Endothelial cell of umbilical vein (primary cell): ENCODE results near the gene STRA8. TPM values are rescaled to one million over a fixed set of nuclear protein-coding genes. Genes with fewer than 3 reads are reported as not detected.

Source experiments
- BruUV-seq: library from RNA; stranded (reverse); fragments of 400-500 nt; replicated peaks from 2 replicates; lab custom pipeline; 2021; lab: Mats Ljungman, UMichigan
- CTCF ChIA-PET: fragments of 300-600, 350-600 bp; sonication (Branson Sonifier 250); formaldehyde crosslinking; loops from one replicate; lab custom pipeline; 2021; ENCODE audit warnings: antibody characterized with exemption, inconsistent platforms; lab: Charles Lee
- POLR2A ChIA-PET: fragments of 300-600, 350-600 bp; sonication (Branson Sonifier 250); formaldehyde crosslinking; loops from one replicate; lab custom pipeline; 2021; ENCODE audit warnings: antibody characterized with exemption, inconsistent platforms; lab: Charles Lee
- DNase-seq: peaks from one replicate; pipeline ENCODE4 v3.0.0-alpha.2; 2011; ENCODE audit warnings: low read depth, low spot score
- FAIRE-seq: peaks from 2 replicates; lab custom pipeline; 2011; peaks lifted over from hg19 to GRCh38; lab: Jason Lieb, UNC
- H2AFZ ChIP-seq: 2 replicates; pipeline ENCODE4 v1.6.0; 2012; ENCODE audit warnings: low read depth, low read length, control low read depth, inconsistent platforms
- H3K27ac ChIP-seq: 2 replicates; pipeline ENCODE4 v1.5.1; 2011; ENCODE audit warnings: low read depth, mild to moderate bottlenecking, control low read depth, low read length, moderate library complexity; ENCODE audit not compliant: insufficient read depth
- H3K27me3 ChIP-seq, 2 experiments: 2 replicates each; pipeline versions ENCODE4 v1.6.0 to v1.6.1; 2011; ENCODE audit warnings: low read length in 2 of 2, mixed read lengths in 1 of 2; ENCODE audit not compliant: control insufficient read depth in 2 of 2, insufficient read depth in 2 of 2
- H3K36me3 ChIP-seq, 2 experiments: 2 replicates in 1 of 2; 3 replicates in 1 of 2; pipeline ENCODE4 v1.5.1; 2011; ENCODE audit warnings: low read length in 2 of 2, mild to moderate bottlenecking in 1 of 2, moderate library complexity in 1 of 2; ENCODE audit not compliant: control insufficient read depth in 2 of 2, insufficient read depth in 2 of 2; ENCODE audit errors: extremely low read depth in 1 of 2
- H3K4me1 ChIP-seq: 3 replicates; pipeline ENCODE4 v1.5.1; 2011; ENCODE audit warnings: mild to moderate bottlenecking, low read length; ENCODE audit not compliant: control insufficient read depth, insufficient read depth; ENCODE audit errors: extremely low read depth
- H3K4me2 ChIP-seq: 2 replicates; pipeline ENCODE4 v1.6.1; 2011; ENCODE audit warnings: low read length, control low read depth, mixed read lengths; ENCODE audit not compliant: insufficient read depth
- H3K4me3 ChIP-seq, 3 experiments: fragments of 200-600 bp in 1 of 3; sonication (generic), shearing (Covaris generic) in 1 of 3; replicated peaks in 1 of 3; 2 replicates each; pipeline ENCODE4 v1.5.1; 2011 to 2016; ENCODE audit warnings: control low read depth in 3 of 3, low read length in 3 of 3, mild to moderate bottlenecking in 2 of 3, inconsistent platforms in 1 of 3, low read depth in 1 of 3, moderate library complexity in 1 of 3; ENCODE audit not compliant: insufficient read depth in 1 of 3
- H3K79me2 ChIP-seq: 2 replicates; pipeline ENCODE4 v1.6.0; 2012; ENCODE audit warnings: low read length, inconsistent platforms; ENCODE audit not compliant: control insufficient read depth, insufficient read depth
- H3K9ac ChIP-seq: replicated peaks from 2 replicates; pipeline ENCODE3; 2011; ENCODE audit warnings: low read length, control low read depth; ENCODE audit not compliant: insufficient read depth; ENCODE audit errors: extremely low read depth
- H3K9me1 ChIP-seq: replicated peaks from 3 replicates; pipeline ENCODE4 v1.6.0; 2011; ENCODE audit warnings: mild to moderate bottlenecking, low read length; ENCODE audit not compliant: control insufficient read depth, insufficient read depth; ENCODE audit errors: extremely low read depth
- H3K9me3 ChIP-seq: replicated peaks from 2 replicates; pipeline ENCODE4 v1.5.1; 2012; ENCODE audit warnings: low read length, inconsistent platforms; ENCODE audit not compliant: control insufficient read depth, insufficient read depth
- H4K20me1 ChIP-seq: replicated peaks from 2 replicates; pipeline ENCODE3; 2011; ENCODE audit warnings: mild to moderate bottlenecking, low read length; ENCODE audit not compliant: control insufficient read depth, insufficient read depth; ENCODE audit errors: extremely low read depth
- EZH2 ChIP-seq: IDR thresholded peaks from 2 replicates; pipeline ENCODE4 v1.6.1; 2012; ENCODE audit warnings: borderline replicate concordance, low read depth, mild to moderate bottlenecking, moderate library complexity, low read length, inconsistent platforms; ENCODE audit not compliant: severe bottlenecking
- FOS ChIP-seq: IDR thresholded peaks from 2 replicates; pipeline ENCODE4 v1.6.1; 2011; ENCODE audit warnings: mild to moderate bottlenecking, low read length, moderate library complexity, borderline replicate concordance; ENCODE audit not compliant: insufficient read depth
- GATA2 ChIP-seq: IDR thresholded peaks from 2 replicates; pipeline ENCODE4 v1.7.0; 2011; ENCODE audit warnings: low read depth, mild to moderate bottlenecking, moderate library complexity, mixed read lengths, low read length; ENCODE audit not compliant: insufficient read length, insufficient read depth
- JUN ChIP-seq: IDR thresholded peaks from 2 replicates; pipeline ENCODE4 v1.6.1; 2011; ENCODE audit warnings: borderline replicate concordance, low read depth; ENCODE audit not compliant: insufficient read length, insufficient read depth
- MAX ChIP-seq: IDR thresholded peaks from 2 replicates; pipeline ENCODE4 v1.6.1; 2011; ENCODE audit not compliant: insufficient read depth, insufficient read length
- MYC ChIP-seq: IDR thresholded peaks from one replicate; pipeline ENCODE4 v1.6.1; 2011; ENCODE audit warnings: mild to moderate bottlenecking, low read depth, low read length
- POLR2A ChIP-seq: IDR thresholded peaks from 2 replicates; pipeline ENCODE4 v1.6.1; 2012; ENCODE audit warnings: low read depth, mild to moderate bottlenecking, control low read depth, low read length
- POLR2AphosphoS5 ChIP-seq: IDR thresholded peaks from 2 replicates; pipeline ENCODE4 v1.6.1; 2012; ENCODE audit warnings: low read depth, mild to moderate bottlenecking, control low read depth, low read length, moderate library complexity; ENCODE audit not compliant: insufficient read depth
- dilution Hi-C: fragments of 300-500 bp; cut with MboI; formaldehyde crosslinking; loops from one replicate; pipeline ENCODE4 v1.15.0; 2019; ENCODE audit warnings: low sequenced_read_pairs; ENCODE audit not compliant: extremely low pct_ligation_motif_present
- intact Hi-C: fragments of 100-400 bp; cut with micrococcal nuclease; formaldehyde crosslinking; loops from one replicate; pipeline ENCODE4 v1.10.0; 2022
- polyA plus RNA-seq, 4 experiments: library from polyadenylated mRNA; depleted of rRNA in 3 of 4; stranded (reverse) in 3 of 4; unstranded in 1 of 4; fragments of >200 nt; gene quantifications; 2 replicates each; pipeline versions ENCODE4 v1.2.1 to v1.2.3, GENCODE V29; 2011 to 2012; ENCODE audit warnings: missing spikeins in 1 of 4
- total RNA-seq: library from RNA; stranded (reverse); gene quantifications from 2 replicates; pipeline ENCODE4 v1.2.3, GENCODE V29; 2021
- TF ChIP-seq, protein P1 (sequence below), 2 donors: IDR thresholded peaks; 1 replicate in 1 of 2; 2 replicates in 1 of 2; pipeline ENCODE4 v1.5.1; 2011; ENCODE audit warnings: low read length in 2 of 2, mild to moderate bottlenecking in 2 of 2, moderate library complexity in 2 of 2, control low read depth in 1 of 2, inconsistent platforms in 1 of 2, low read depth in 1 of 2; ENCODE audit not compliant: insufficient read depth in 1 of 2; ENCODE audit errors: extremely low read depth in 1 of 2

Gene STRA8
- total and polyA plus RNA-seq, 2 donors (not counting 3 experiments of a cell fraction or from before 2014, with no cell fraction given) = not detected

- DNase-seq (no peak), FAIRE-seq (no peak)
- H2AFZ ChIP-seq = no peak overlapping the region
- H3K9me3 ChIP-seq = no peaks in the 10 kb centered on the region
- intact Hi-C loops (no loop called here), dilution Hi-C loops (no loop called here)
- no peak overlapping the region for H3K27ac ChIP-seq
- H3K4me2 ChIP-seq = no peak overlapping the region
- ChIA-PET CTCF (interaction anchor here (1.5 kb wide), 1 partner anchor 27 kb away, joined by 4 read pairs; no protein-coding TSS in a partner anchor), POLR2A (no interaction called here)
- no peak for TF ChIP-seq MYC
- no peak for TF ChIP-seq JUN
- TF ChIP-seq EZH2 = no peak
- no peak for TF ChIP-seq MAX
- TF ChIP-seq, protein P1, sequence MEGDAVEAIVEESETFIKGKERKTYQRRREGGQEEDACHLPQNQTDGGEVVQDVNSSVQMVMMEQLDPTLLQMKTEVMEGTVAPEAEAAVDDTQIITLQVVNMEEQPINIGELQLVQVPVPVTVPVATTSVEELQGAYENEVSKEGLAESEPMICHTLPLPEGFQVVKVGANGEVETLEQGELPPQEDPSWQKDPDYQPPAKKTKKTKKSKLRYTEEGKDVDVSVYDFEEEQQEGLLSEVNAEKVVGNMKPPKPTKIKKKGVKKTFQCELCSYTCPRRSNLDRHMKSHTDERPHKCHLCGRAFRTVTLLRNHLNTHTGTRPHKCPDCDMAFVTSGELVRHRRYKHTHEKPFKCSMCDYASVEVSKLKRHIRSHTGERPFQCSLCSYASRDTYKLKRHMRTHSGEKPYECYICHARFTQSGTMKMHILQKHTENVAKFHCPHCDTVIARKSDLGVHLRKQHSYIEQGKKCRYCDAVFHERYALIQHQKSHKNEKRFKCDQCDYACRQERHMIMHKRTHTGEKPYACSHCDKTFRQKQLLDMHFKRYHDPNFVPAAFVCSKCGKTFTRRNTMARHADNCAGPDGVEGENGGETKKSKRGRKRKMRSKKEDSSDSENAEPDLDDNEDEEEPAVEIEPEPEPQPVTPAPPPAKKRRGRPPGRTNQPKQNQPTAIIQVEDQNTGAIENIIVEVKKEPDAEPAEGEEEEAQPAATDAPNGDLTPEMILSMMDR (IDR thresholded peaks at IDR 0.05; ENCODE audit: extremely low read depth in 1 of 2, insufficient read depth in 1 of 2, low read depth in 1 of 2, low read length in 2 of 2) = no peak
- no peak for TF ChIP-seq POLR2AphosphoS5
- no peak for TF ChIP-seq GATA2
- no peak for TF ChIP-seq FOS
- no peak for TF ChIP-seq POLR2A
- H3K4me3 ChIP-seq = no peak overlapping the region
- H3K4me1 ChIP-seq = no peaks in the 10 kb centered on the region
- H3K79me2 ChIP-seq = no peaks in the 10 kb centered on the region
- H3K9ac ChIP-seq = no peak overlapping the region
- BruUV-seq = no TSS peak
- peaks cover 3 to 7% of the 10 kb centered on the region in 2 experiments for H3K27me3 ChIP-seq
- no peaks in the 10 kb centered on the region for H4K20me1 ChIP-seq
- no peaks in the 10 kb centered on the region for H3K36me3 ChIP-seq
- H3K9me1 ChIP-seq = no peaks in the 10 kb centered on the region
These were observed 14.3 kb downstream of the STRA8 start for GRCh38 chr7:135247746-135248471.
